GM23338 (cell line): Measurements from ENCODE around the gene ATP7A. TPM values are rescaled to one million over a fixed set of nuclear protein-coding genes. Genes with fewer than 3 reads are reported as not detected.

ENCODE experiments used
- ATAC-seq: fragments of 200-7000 bp; cut with Tn5 transposase; 3 replicates; pipeline ENCODE4 v1.9.1; 2020
- DNase-seq: peaks from one replicate; pipeline ENCODE4 v3.0.0-alpha.2; 2015; ENCODE audit warnings: low spot score
- H2AFZ ChIP-seq: fragments of 200-600 bp; sonication (generic); 2 replicates; pipeline ENCODE4 v1.8.0; 2016; ENCODE audit warnings: antibody characterized with exemption, mild to moderate bottlenecking, moderate library complexity
- H3F3A ChIP-seq: fragments of 200-600 bp; sonication (generic); replicated peaks from 2 replicates; pipeline ENCODE4 v1.8.0; 2017; ENCODE audit warnings: antibody characterized with exemption, mixed run types, low read depth
- H3K27ac ChIP-seq: fragments of 200-600 bp; sonication (generic); 2 replicates; pipeline ENCODE4 v1.6.1; 2016; ENCODE audit warnings: low read depth
- H3K27me3 ChIP-seq: fragments of 200-600 bp; sonication (generic); 2 replicates; pipeline ENCODE4 v1.8.0; 2016; ENCODE audit warnings: mild to moderate bottlenecking, mixed run types, moderate library complexity; ENCODE audit not compliant: insufficient read depth
- H3K36me3 ChIP-seq: fragments of 200-600 bp; sonication (generic); 2 replicates; pipeline ENCODE4 v1.8.0; 2016; ENCODE audit warnings: mild to moderate bottlenecking; ENCODE audit not compliant: insufficient read depth
- H3K4me1 ChIP-seq: fragments of 200-600 bp; sonication (generic); 2 replicates; pipeline ENCODE4 v1.8.0; 2016; ENCODE audit warnings: mild to moderate bottlenecking, moderate library complexity; ENCODE audit not compliant: insufficient read depth
- H3K4me2 ChIP-seq: fragments of 200-600 bp; sonication (generic); 2 replicates; pipeline ENCODE4 v1.7.1; 2017; ENCODE audit warnings: mixed run types
- H3K4me3 ChIP-seq: fragments of 200-600 bp; sonication (generic); 2 replicates; pipeline ENCODE4 v1.6.1; 2016; ENCODE audit warnings: mixed run types
- H3K79me2 ChIP-seq: fragments of 200-600 bp; sonication (generic); replicated peaks from 2 replicates; pipeline ENCODE4 v1.8.0; 2017; ENCODE audit warnings: mild to moderate bottlenecking; ENCODE audit not compliant: insufficient read depth
- H3K9me2 ChIP-seq: fragments of 200-600 bp; sonication (generic); 2 replicates; pipeline ENCODE4 v1.8.0; 2017; ENCODE audit not compliant: insufficient read depth
- H4K20me1 ChIP-seq: fragments of 200-600 bp; sonication (generic); replicated peaks from 2 replicates; pipeline ENCODE4 v1.8.0; 2017; ENCODE audit warnings: mild to moderate bottlenecking; ENCODE audit not compliant: insufficient read depth
- H3K27ac Mint-ChIP-seq: 2 replicates; pipeline ENCODE4 v1.8.0; 2020; ENCODE audit warnings: inconsistent platforms, mild to moderate bottlenecking, moderate library complexity, mixed read lengths
- H3K27me3 Mint-ChIP-seq: 3 replicates; pipeline ENCODE4 v1.8.0; 2022; ENCODE audit warnings: low read depth, mild to moderate bottlenecking, moderate library complexity, mixed read lengths, inconsistent platforms; ENCODE audit not compliant: insufficient read depth, poor library complexity
- H3K36me3 Mint-ChIP-seq: 3 replicates; pipeline ENCODE4 v1.8.0; 2021; ENCODE audit warnings: low read depth, mild to moderate bottlenecking, inconsistent platforms, moderate library complexity, mixed read lengths
- H3K4me1 Mint-ChIP-seq: 3 replicates; pipeline ENCODE4 v1.8.0; 2020; ENCODE audit warnings: mild to moderate bottlenecking, inconsistent platforms, mixed read lengths
- H3K4me3 Mint-ChIP-seq: 3 replicates; pipeline ENCODE4 v1.8.0; 2021; ENCODE audit warnings: moderate library complexity, mild to moderate bottlenecking, inconsistent platforms, mixed read lengths
- H3K9me3 Mint-ChIP-seq: 3 replicates; pipeline ENCODE4 v1.8.0; 2020; ENCODE audit warnings: moderate library complexity, mild to moderate bottlenecking, inconsistent platforms, mixed read lengths
- EZH2 ChIP-seq: fragments of 200-600 bp; sonication (generic); IDR thresholded peaks from one replicate; pipeline ENCODE4 v1.8.0; 2017; ENCODE audit warnings: antibody characterized with exemption, mild to moderate bottlenecking, low read depth; ENCODE audit not compliant: unreplicated experiment
- EZH2phosphoT487 ChIP-seq: fragments of 200-600 bp; sonication (generic); IDR thresholded peaks from one replicate; pipeline ENCODE4 v1.8.1; 2018; ENCODE audit warnings: antibody characterized with exemption; ENCODE audit not compliant: unreplicated experiment
- NANOG ChIP-seq: IDR thresholded peaks from 2 replicates; pipeline ENCODE4 v1.6.1; 2016; ENCODE audit warnings: antibody characterized with exemption, borderline replicate concordance
- POLR2AphosphoS5 ChIP-seq: IDR thresholded peaks from 2 replicates; pipeline ENCODE4 v1.6.1; 2016; ENCODE audit warnings: antibody characterized with exemption, low read depth
- STAT1 ChIP-seq: IDR thresholded peaks from one replicate; pipeline ENCODE4 v1.6.1; 2016; ENCODE audit warnings: antibody characterized with exemption; ENCODE audit not compliant: unreplicated experiment
- ZNF331 ChIP-seq: fragments of 250-450 bp; sonication (Bioruptor Pico); IDR thresholded peaks from 2 replicates; pipeline ENCODE4 v1.5.0; 2020; ENCODE audit warnings: low read depth, mild to moderate bottlenecking, moderate library complexity
- polyA plus RNA-seq: library from polyadenylated mRNA; unstranded; fragments of >200 nt; fragmentation: Nextera tagmentation; extraction: Ambion mirVana; gene quantifications from 2 replicates; pipeline ENCODE4 v1.2.1, GENCODE V29; 2016
- total RNA-seq: library from RNA; depleted of rRNA; stranded (reverse); fragments of >200 nt; shearing (Covaris generic); gene quantifications from 2 replicates; pipeline ENCODE4 v1.2.3, GENCODE V29; 2014
- TF ChIP-seq, protein P1 (sequence below): IDR thresholded peaks from one replicate; pipeline ENCODE4 v1.6.1; 2018; ENCODE audit warnings: antibody characterized with exemption; ENCODE audit not compliant: unreplicated experiment
- TF ChIP-seq, protein P2 (sequence below), 2 experiments: fragments of 200-600 bp in 1 of 2; sonication (generic) in 1 of 2; conservative IDR thresholded peaks; 2 replicates each; pipeline versions ENCODE4 v1.5.1 to v1.6.1; 2016 to 2017; ENCODE audit warnings: antibody characterized with exemption in 2 of 2, low read depth in 2 of 2, mild to moderate bottlenecking in 2 of 2, moderate library complexity in 1 of 2

ATP7A gene
- total and polyA plus RNA-seq, 2 experiments from 2014 or later: 2.2 to 3.1 TPM

DNA sequence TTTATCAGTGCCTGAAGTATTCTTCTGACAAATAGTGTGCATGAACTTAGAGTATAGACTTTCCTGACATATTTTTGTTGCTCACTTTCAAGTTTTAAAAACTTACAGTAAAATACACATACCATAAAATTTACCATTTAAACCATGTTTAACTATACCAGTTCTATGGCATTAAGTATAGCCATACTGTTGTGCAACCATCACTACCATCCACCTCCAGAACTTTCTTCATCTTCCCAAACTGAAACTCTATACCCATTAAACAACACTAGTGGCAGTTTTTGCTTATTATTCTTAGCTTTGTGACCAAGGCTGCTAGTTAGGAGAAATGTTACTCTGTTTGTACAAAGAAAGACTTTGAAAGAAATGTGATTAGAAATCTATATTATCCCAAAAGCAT is 25.8 kb downstream of the ATP7A start:
- ATAC-seq: no peak
- H3K9me3 Mint-ChIP-seq: peaks cover 4% of the 10 kb centered on the region; the same call in 2 of the 3 replicates

DNA sequence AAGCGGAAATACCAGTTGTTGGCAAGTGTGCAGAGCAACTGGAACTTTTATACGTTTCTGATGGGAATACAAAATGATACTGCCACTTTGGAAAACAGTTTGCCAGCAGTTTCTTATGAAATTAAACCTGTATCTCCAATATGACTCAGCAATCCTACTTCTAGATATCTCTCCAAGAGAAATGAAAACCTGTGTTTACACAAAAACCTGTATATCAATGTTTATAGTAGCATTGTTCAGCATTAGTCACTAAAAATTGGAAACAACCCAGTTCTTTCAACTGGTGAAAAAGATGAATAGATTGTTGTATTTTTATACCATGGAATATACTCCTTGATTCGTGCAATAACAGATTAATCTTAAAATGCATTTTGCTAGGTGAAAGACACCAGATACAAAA is 26.8 kb downstream of the ATP7A start:
- Histone ChIP-seq H3K9me2 (no peaks in the 10 kb centered on the region), H3K27ac (no peak overlapping the region), H3K4me1 (no peaks in the 10 kb centered on the region), H3K4me2 (no peak overlapping the region), H3K79me2 (no peaks in the 10 kb centered on the region), H4K20me1 (no peaks in the 10 kb centered on the region), H3K4me3 (no peak overlapping the region), H3K36me3 (no peaks in the 10 kb centered on the region), H3K27me3 (no peaks in the 10 kb centered on the region), H2AFZ (no peak overlapping the region), H3F3A (no peaks in the 10 kb centered on the region)
- no peaks in the 10 kb centered on the region for H3K4me1 Mint-ChIP-seq
- no peak for ATAC-seq
- H3K4me3 Mint-ChIP-seq: no peak overlapping the region
- H3K9me3 Mint-ChIP-seq: peaks cover 4% of the 10 kb centered on the region; the same call in 2 of the 3 replicates
- no peak overlapping the region for H3K27ac Mint-ChIP-seq
- no peak for DNase-seq
- H3K27me3 Mint-ChIP-seq: peaks cover under 1% of the 10 kb centered on the region
- peaks cover 3% of the 10 kb centered on the region; the same call in 1 of the 3 replicates for H3K36me3 Mint-ChIP-seq
- no peak for TF ChIP-seq EZH2
- TF ChIP-seq, protein P1, sequence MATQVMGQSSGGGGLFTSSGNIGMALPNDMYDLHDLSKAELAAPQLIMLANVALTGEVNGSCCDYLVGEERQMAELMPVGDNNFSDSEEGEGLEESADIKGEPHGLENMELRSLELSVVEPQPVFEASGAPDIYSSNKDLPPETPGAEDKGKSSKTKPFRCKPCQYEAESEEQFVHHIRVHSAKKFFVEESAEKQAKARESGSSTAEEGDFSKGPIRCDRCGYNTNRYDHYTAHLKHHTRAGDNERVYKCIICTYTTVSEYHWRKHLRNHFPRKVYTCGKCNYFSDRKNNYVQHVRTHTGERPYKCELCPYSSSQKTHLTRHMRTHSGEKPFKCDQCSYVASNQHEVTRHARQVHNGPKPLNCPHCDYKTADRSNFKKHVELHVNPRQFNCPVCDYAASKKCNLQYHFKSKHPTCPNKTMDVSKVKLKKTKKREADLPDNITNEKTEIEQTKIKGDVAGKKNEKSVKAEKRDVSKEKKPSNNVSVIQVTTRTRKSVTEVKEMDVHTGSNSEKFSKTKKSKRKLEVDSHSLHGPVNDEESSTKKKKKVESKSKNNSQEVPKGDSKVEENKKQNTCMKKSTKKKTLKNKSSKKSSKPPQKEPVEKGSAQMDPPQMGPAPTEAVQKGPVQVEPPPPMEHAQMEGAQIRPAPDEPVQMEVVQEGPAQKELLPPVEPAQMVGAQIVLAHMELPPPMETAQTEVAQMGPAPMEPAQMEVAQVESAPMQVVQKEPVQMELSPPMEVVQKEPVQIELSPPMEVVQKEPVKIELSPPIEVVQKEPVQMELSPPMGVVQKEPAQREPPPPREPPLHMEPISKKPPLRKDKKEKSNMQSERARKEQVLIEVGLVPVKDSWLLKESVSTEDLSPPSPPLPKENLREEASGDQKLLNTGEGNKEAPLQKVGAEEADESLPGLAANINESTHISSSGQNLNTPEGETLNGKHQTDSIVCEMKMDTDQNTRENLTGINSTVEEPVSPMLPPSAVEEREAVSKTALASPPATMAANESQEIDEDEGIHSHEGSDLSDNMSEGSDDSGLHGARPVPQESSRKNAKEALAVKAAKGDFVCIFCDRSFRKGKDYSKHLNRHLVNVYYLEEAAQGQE: no peak

More for the DNA sequence above, 25.8 kb downstream of the ATP7A start:
- no peaks in the 10 kb centered on the region for H3K27me3 Mint-ChIP-seq
- Histone ChIP-seq H3F3A (no peaks in the 10 kb centered on the region), H3K36me3 (no peaks in the 10 kb centered on the region), H2AFZ (no peak overlapping the region), H3K9me2 (no peaks in the 10 kb centered on the region), H3K27ac (no peak overlapping the region), H3K27me3 (no peaks in the 10 kb centered on the region), H3K4me3 (no peak overlapping the region), H3K79me2 (no peaks in the 10 kb centered on the region), H3K4me1 (no peaks in the 10 kb centered on the region), H3K4me2 (no peak overlapping the region), H4K20me1 (no peaks in the 10 kb centered on the region)
- H3K36me3 Mint-ChIP-seq: peaks cover 3% of the 10 kb centered on the region; the same call in 1 of the 3 replicates
- DNase-seq: no peak
- no peak overlapping the region for H3K4me3 Mint-ChIP-seq
- no peaks in the 10 kb centered on the region for H3K4me1 Mint-ChIP-seq
- TF ChIP-seq NANOG: no peak
- TF ChIP-seq, protein P2, sequence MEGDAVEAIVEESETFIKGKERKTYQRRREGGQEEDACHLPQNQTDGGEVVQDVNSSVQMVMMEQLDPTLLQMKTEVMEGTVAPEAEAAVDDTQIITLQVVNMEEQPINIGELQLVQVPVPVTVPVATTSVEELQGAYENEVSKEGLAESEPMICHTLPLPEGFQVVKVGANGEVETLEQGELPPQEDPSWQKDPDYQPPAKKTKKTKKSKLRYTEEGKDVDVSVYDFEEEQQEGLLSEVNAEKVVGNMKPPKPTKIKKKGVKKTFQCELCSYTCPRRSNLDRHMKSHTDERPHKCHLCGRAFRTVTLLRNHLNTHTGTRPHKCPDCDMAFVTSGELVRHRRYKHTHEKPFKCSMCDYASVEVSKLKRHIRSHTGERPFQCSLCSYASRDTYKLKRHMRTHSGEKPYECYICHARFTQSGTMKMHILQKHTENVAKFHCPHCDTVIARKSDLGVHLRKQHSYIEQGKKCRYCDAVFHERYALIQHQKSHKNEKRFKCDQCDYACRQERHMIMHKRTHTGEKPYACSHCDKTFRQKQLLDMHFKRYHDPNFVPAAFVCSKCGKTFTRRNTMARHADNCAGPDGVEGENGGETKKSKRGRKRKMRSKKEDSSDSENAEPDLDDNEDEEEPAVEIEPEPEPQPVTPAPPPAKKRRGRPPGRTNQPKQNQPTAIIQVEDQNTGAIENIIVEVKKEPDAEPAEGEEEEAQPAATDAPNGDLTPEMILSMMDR (conservative IDR thresholded peaks at IDR 0.05; ENCODE audit: low read depth in 2 of 2): no peak
- no peak for TF ChIP-seq POLR2AphosphoS5
- TF ChIP-seq, protein P1: no peak
- no peak for TF ChIP-seq EZH2phosphoT487
- TF ChIP-seq ZNF331 (CRISPR knock-in tag): no peak
- TF ChIP-seq STAT1: no peak
- H3K27ac Mint-ChIP-seq: no peak overlapping the region
